GM12878 (cell line): ENCODE measurements around the gene CPSF6. TPM values are rescaled to one million over a fixed set of nuclear protein-coding genes. Genes with fewer than 3 reads are reported as not detected.

ENCODE experiments used
- ATAC-seq: fragments of 200-7000 bp; cut with Tn5 transposase; 3 replicates; pipeline ENCODE4 v1.9.1; 2020; ENCODE audit warnings: mild to moderate bottlenecking, moderate library complexity
- BruUV-seq: library from RNA; stranded (reverse); fragments of 400-500 nt; replicated peaks from 2 replicates; lab custom pipeline; 2021; lab: Mats Ljungman, UMichigan
- CTCF ChIA-PET: fragments of 300-600 bp; sonication (Branson Sonifier 250); formaldehyde crosslinking; extraction: SDS; loops from one replicate; lab custom pipeline; 2021; ENCODE audit warnings: inconsistent platforms; lab: Yijun Ruan, JAX
- POLR2A ChIA-PET: fragments of 350-600 bp; formaldehyde crosslinking; extraction: SDS; loops from one replicate; lab custom pipeline; 2021; ENCODE audit warnings: inconsistent platforms; lab: Charles Lee
- RAD21 ChIA-PET: fragments of 300-600 bp; sonication (Branson Sonifier 250); formaldehyde crosslinking; loops from one replicate; lab custom pipeline; 2023; ENCODE audit warnings: antibody characterized with exemption; ENCODE audit not compliant: unreplicated experiment; lab: Charles Lee
- SMC1A ChIA-PET: fragments of 300-600 bp; sonication (Branson Sonifier 250); formaldehyde crosslinking; loops from one replicate; lab custom pipeline; 2023; ENCODE audit not compliant: unreplicated experiment, uncharacterized antibody; lab: Charles Lee
- DNase-seq: peaks from one replicate; pipeline ENCODE4 v3.0.0-alpha.2; 2011; ENCODE audit warnings: low read depth, low spot score
- FAIRE-seq: peaks from 3 replicates; lab custom pipeline; 2011; peaks lifted over from hg19 to GRCh38; lab: Jason Lieb, UNC
- H2AFZ ChIP-seq: 2 replicates; pipeline ENCODE4 v1.6.0; 2011; ENCODE audit warnings: low read depth, low read length, control low read depth; ENCODE audit not compliant: control insufficient read depth
- H3K27ac ChIP-seq: 2 replicates; pipeline ENCODE4 v1.5.1; 2011; ENCODE audit warnings: control low read depth; ENCODE audit not compliant: control insufficient read depth, insufficient read depth
- H3K27me3 ChIP-seq, 2 experiments: replicated peaks in 1 of 2; 2 replicates each; pipeline versions ENCODE4 v1.6.0 to v1.6.1; 2011; ENCODE audit warnings: low read length in 1 of 2; ENCODE audit not compliant: control insufficient read depth in 2 of 2, insufficient read depth in 2 of 2
- H3K36me3 ChIP-seq, 2 experiments: 2 replicates each; pipeline ENCODE4 v1.5.1; 2011; ENCODE audit warnings: low read length in 1 of 2; ENCODE audit not compliant: control insufficient read depth in 2 of 2, insufficient read depth in 2 of 2
- H3K4me1 ChIP-seq: 2 replicates; pipeline ENCODE4 v1.6.1; 2011; ENCODE audit warnings: mild to moderate bottlenecking, low read length, moderate library complexity, mixed read lengths; ENCODE audit not compliant: control insufficient read depth, insufficient read depth
- H3K4me2 ChIP-seq: 2 replicates; pipeline ENCODE4 v1.6.0; 2011; ENCODE audit warnings: control low read depth; ENCODE audit not compliant: control insufficient read depth, insufficient read depth
- H3K4me3 ChIP-seq: fragments of 200-600 bp; sonication (generic); 2 replicates; pipeline ENCODE4 v1.5.1; 2016
- H3K79me2 ChIP-seq: 2 replicates; pipeline ENCODE4 v1.6.0; 2011; ENCODE audit warnings: low read length; ENCODE audit not compliant: control insufficient read depth, insufficient read depth
- H3K9ac ChIP-seq: 2 replicates; pipeline ENCODE4 v1.8.0; 2011; ENCODE audit warnings: low read length, control low read depth, mixed read lengths; ENCODE audit not compliant: control insufficient read depth, insufficient read depth
- H3K9me3 ChIP-seq: replicated peaks from 3 replicates; pipeline ENCODE4 v1.5.1; 2011; ENCODE audit warnings: mild to moderate bottlenecking, low read length; ENCODE audit not compliant: control insufficient read depth, insufficient read depth
- H4K20me1 ChIP-seq: 2 replicates; pipeline ENCODE4 v1.6.0; 2011; ENCODE audit not compliant: control insufficient read depth, insufficient read depth
- ATF3 ChIP-seq: IDR thresholded peaks from 2 replicates; pipeline ENCODE4 v1.6.1; 2011; ENCODE audit warnings: low read depth, mild to moderate bottlenecking, low read length, moderate library complexity, borderline replicate concordance; ENCODE audit errors: extremely low read depth
- RELA ChIP-seq: fragments of 450-650 bp; IDR thresholded peaks from 2 replicates; pipeline ENCODE4 v1.8.0; 2014; ENCODE audit warnings: borderline replicate concordance; ENCODE audit not compliant: partially characterized antibody
- REST ChIP-seq: IDR thresholded peaks from 2 replicates; pipeline ENCODE4 v1.6.1; 2012; ENCODE audit warnings: mild to moderate bottlenecking, low read depth, low read length
- SIX5 ChIP-seq: IDR thresholded peaks from 2 replicates; pipeline ENCODE4 v1.6.1; 2011; ENCODE audit warnings: mild to moderate bottlenecking, low read depth, low read length, moderate library complexity; ENCODE audit not compliant: severe bottlenecking
- USF1 ChIP-seq: IDR thresholded peaks from 2 replicates; pipeline ENCODE4 v1.6.1; 2011; ENCODE audit warnings: borderline replicate concordance, low read depth, mild to moderate bottlenecking, moderate library complexity, mixed read lengths, low read length; ENCODE audit not compliant: insufficient read depth; ENCODE audit errors: extremely low read length
- WGBS: methylation state at CpG from one replicate; pipeline ENCODE4 v1.1.6; 2016; ENCODE audit warnings: low lambda C conversion rate; ENCODE audit not compliant: insufficient replicate concordance, insufficient coverage; ENCODE audit errors: missing lambda C conversion rate; 5-methylcytosine and 5-hydroxymethylcytosine counted together
- in situ Hi-C: fragments of 300-500 bp; cut with MboI; formaldehyde crosslinking; loops from 9 replicates; pipeline ENCODE4 v1.14.3; 2018; ENCODE audit warnings: mixed read lengths
- intact Hi-C: fragments of 100-400 bp; cut with micrococcal nuclease; formaldehyde crosslinking; loops from one replicate; pipeline ENCODE4 v1.14.2; 2022; ENCODE audit not compliant: unreplicated experiment
- polyA plus RNA-seq, 11 experiments: library from polyadenylated mRNA; depleted of rRNA in 4 of 11; unstranded in 6 of 11; stranded (reverse) in 5 of 11; fragments of >200 nt; fragmentation: Nextera tagmentation in 4 of 11; fragmentation: Illumina TruSeq in 1 of 11; extraction: Ambion mirVana in 4 of 11; extraction: Trizol in 1 of 11; gene quantifications; 1 replicate in 1 of 11; 2 replicates in 10 of 11; pipeline versions ENCODE4 v1.2.1 to v1.2.3, GENCODE V29; 2011 to 2016; ENCODE audit warnings: inconsistent platforms in 2 of 11, missing spikeins in 2 of 11, low read depth in 1 of 11
- total RNA-seq, 4 experiments: library from RNA; depleted of rRNA in 3 of 4; stranded (reverse); fragments of >200 nt in 3 of 4; fragmentation: Illumina TruSeq in 1 of 4; extraction: Trizol in 1 of 4; gene quantifications; 2 replicates each; pipeline versions ENCODE4 v1.2.1 to v1.2.3, GENCODE V29; 2013 to 2021
- TF ChIP-seq, protein P1 (sequence below): fragments of 150-350 bp; IDR thresholded peaks from 2 replicates; pipeline ENCODE4 v1.6.1; 2014; ENCODE audit warnings: mild to moderate bottlenecking, low read depth, low read length

The CPSF6 gene
- total and polyA plus RNA-seq, 10 of the 15 experiments (the other 5 are each of a cell fraction or from before 2014, with no cell fraction given): 40.9 to 150 (median 79.1) TPM

- Histone ChIP-seq H3K36me3 (no peaks in the 10 kb centered on the region), H3K79me2 (no peaks in the 10 kb centered on the region), H4K20me1 (no peaks in the 10 kb centered on the region), H2AFZ (no peak overlapping the region)
- no peak for FAIRE-seq
- DNase-seq: no peak
- in situ Hi-C loops: no loop called here
- no peak for TF ChIP-seq USF1
- TF ChIP-seq, all 136 proteins: peak for 0
- no peak overlapping the region for H3K27ac ChIP-seq
- H3K27me3 ChIP-seq: no peaks in the 10 kb centered on the region
- RAD21 ChIA-PET: no interaction called here
- SMC1A ChIA-PET: no interaction called here
- POLR2A ChIA-PET: no interaction called here
- ATAC-seq: no peak
- peaks cover 3% of the 10 kb centered on the region; the same call in 1 of the 3 replicates for H3K9me3 ChIP-seq
- no peaks in the 10 kb centered on the region for H3K4me1 ChIP-seq
- H3K4me3 ChIP-seq: no peak overlapping the region
- H3K9ac ChIP-seq: no peak overlapping the region
- BruUV-seq: no TSS peak
- CTCF ChIA-PET: no interaction called here
- intact Hi-C loops: no loop called here
- H3K4me2 ChIP-seq: no peak overlapping the region
Measured at GRCh38 chr12:69231479-69231878, 7.9 kb upstream of the CPSF6 start.

DNA sequence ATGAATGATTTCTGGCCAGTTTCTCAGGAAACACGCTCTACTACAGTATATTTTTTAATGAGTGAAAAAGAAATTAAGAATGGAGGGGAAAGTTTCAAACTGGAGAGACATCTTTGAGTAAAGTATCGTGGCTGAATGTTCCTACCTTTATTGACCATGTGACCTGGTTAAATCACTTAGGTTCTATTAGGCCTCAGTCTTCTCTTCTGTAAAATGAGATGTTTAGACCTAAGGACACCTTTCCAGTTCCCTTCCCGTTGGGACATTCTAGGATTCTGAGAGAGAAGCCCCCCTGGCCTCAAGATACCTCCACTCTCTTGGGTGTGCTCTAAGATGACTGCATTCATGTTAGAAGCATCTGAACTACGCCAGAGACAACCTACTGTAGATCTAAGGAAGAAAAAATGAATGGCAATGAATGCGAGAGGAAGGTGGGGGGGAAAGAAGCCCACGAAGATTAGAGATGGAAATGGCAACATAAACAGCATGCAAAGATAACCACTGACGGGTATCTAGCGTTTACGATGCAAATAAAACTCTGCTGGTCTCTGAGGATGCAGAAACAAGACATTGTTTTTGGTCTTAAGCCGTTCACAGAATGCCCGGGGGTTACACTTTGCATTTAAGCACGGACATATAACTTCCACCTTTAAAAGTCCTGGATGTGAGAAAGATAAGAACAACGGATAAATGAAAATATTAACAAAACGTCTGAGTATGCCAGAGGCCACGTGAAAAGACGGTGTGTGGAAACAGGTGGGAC, 599 bp upstream of the CPSF6 start:
- H3K9me3 ChIP-seq: no peaks in the 10 kb centered on the region; the same call in 2 of the 3 replicates
- ChIA-PET CTCF (no interaction called here), POLR2A (no interaction called here), RAD21 (no interaction called here), SMC1A (no interaction called here)
- H4K20me1 ChIP-seq: no peaks in the 10 kb centered on the region
- peaks cover 47% of the 10 kb centered on the region for H3K79me2 ChIP-seq
- peak overlapping the region; percentile 86 for H2AFZ ChIP-seq
- TF ChIP-seq SIX5 (no peak), REST (no peak), ATF3 (no peak), RELA (no peak)
- TF ChIP-seq, protein P1, sequence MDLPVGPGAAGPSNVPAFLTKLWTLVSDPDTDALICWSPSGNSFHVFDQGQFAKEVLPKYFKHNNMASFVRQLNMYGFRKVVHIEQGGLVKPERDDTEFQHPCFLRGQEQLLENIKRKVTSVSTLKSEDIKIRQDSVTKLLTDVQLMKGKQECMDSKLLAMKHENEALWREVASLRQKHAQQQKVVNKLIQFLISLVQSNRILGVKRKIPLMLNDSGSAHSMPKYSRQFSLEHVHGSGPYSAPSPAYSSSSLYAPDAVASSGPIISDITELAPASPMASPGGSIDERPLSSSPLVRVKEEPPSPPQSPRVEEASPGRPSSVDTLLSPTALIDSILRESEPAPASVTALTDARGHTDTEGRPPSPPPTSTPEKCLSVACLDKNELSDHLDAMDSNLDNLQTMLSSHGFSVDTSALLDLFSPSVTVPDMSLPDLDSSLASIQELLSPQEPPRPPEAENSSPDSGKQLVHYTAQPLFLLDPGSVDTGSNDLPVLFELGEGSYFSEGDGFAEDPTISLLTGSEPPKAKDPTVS: no peak
- H3K36me3 ChIP-seq: no peaks in the 10 kb centered on the region; a peak in 1 of 4 replicates
- FAIRE-seq (peak; percentile 65), ATAC-seq (no peak), DNase-seq (no peak)
- in situ Hi-C loops: no loop called here
- peaks cover 12% of the 10 kb centered on the region for H3K4me1 ChIP-seq
- H3K27ac ChIP-seq: peak overlapping the region; percentile 62
- H3K9ac ChIP-seq: peak overlapping the region; percentile 70
- intact Hi-C loops: no loop called here
- no TSS peak for BruUV-seq
- no peaks in the 10 kb centered on the region for H3K27me3 ChIP-seq
- H3K4me2 ChIP-seq: peak overlapping the region; percentile 81
- H3K4me3 ChIP-seq: peak overlapping the region; percentile 77
- 4% methylated on average over 16 of the region's 16 CpGs for WGBS
